Sigmoid colon (tissue), 7 donors: ENCODE measurements around the gene EIF4EBP3. TPM values are rescaled to one million over a fixed set of nuclear protein-coding genes. Genes with fewer than 3 reads are reported as not detected.

Experiments
- DNase-seq: peaks from one replicate; pipeline ENCODE4 v3.0.0-alpha.2; 2019
- H3K27ac ChIP-seq, 4 donors: fragments of 200-600 bp; sonication (generic); one replicate each; pipeline ENCODE4 v1.5.1; 2016 to 2019; ENCODE audit warnings: mild to moderate bottlenecking in 1 of 4
- H3K27me3 ChIP-seq, 3 donors: fragments of 200-600 bp; sonication (generic); one replicate each; pipeline ENCODE4 v1.5.1; 2019; ENCODE audit warnings: mild to moderate bottlenecking in 1 of 3
- H3K36me3 ChIP-seq, 4 donors: fragments of 200-600 bp; sonication (generic); one replicate each; pipeline ENCODE4 v1.5.1; 2016 to 2019
- H3K4me1 ChIP-seq, 4 donors: fragments of 200-600 bp; sonication (generic); one replicate each; pipeline ENCODE4 v1.5.1; 2017 to 2019
- H3K4me3 ChIP-seq, 4 donors: fragments of 200-600 bp; sonication (generic); one replicate each; pipeline ENCODE4 v1.5.1; 2017 to 2019; ENCODE audit warnings: mild to moderate bottlenecking in 2 of 4, moderate library complexity in 1 of 4
- H3K9me3 ChIP-seq, 4 donors: fragments of 200-600 bp in 3 of 4; sonication (generic) in 3 of 4; one replicate each; pipeline versions ENCODE4 v1.5.1 to v1.6.1; 2013 to 2019
- EP300 ChIP-seq, 4 donors: sonication (generic); formaldehyde crosslinking; IDR thresholded peaks; one replicate each; pipeline ENCODE4 v1.6.1; 2017; ENCODE audit warnings: antibody characterized with exemption in 4 of 4
- POLR2A ChIP-seq, 2 donors: fragments of 450-650 bp; IDR thresholded peaks; one replicate each; pipeline ENCODE4 v1.6.1; 2016; ENCODE audit warnings: antibody characterized with exemption in 2 of 2, mild to moderate bottlenecking in 2 of 2, moderate library complexity in 2 of 2
- POLR2AphosphoS5 ChIP-seq, 4 donors: sonication (generic); formaldehyde crosslinking; IDR thresholded peaks; one replicate each; pipeline ENCODE4 v1.6.1; 2017; ENCODE audit warnings: antibody characterized with exemption in 4 of 4
- WGBS, 2 donors: extraction: QIAGEN DNeasy Blood & Tissue Kit; methylation state at CpG; one replicate each; pipeline ENCODE4 v1.1.7; 2013; 5-methylcytosine and 5-hydroxymethylcytosine counted together
- intact Hi-C: fragments of 100-400 bp; cut with DNase I; formaldehyde crosslinking; loops from one replicate; pipeline ENCODE4 v1.15.1; 2023
- polyA plus RNA-seq, 3 donors: library from polyadenylated mRNA; stranded (reverse); fragments of 200-250 nt; gene quantifications; one replicate each; pipeline ENCODE4 v1.2.3, GENCODE V29; 2013
- total RNA-seq, 4 donors: library from RNA; depleted of rRNA; stranded (reverse); fragments of >200 nt; gene quantifications; one replicate each; pipeline ENCODE4 v1.1.0, GENCODE V29; 2016
- TF ChIP-seq, protein P1 (sequence below), 4 experiments: fragments of 450-650 bp in 3 of 4; fragments of 200-600 bp in 1 of 4; IDR thresholded peaks; one replicate each; pipeline ENCODE4 v1.5.1; 2016 to 2019; ENCODE audit warnings: antibody characterized with exemption in 4 of 4, mild to moderate bottlenecking in 3 of 4, moderate library complexity in 2 of 4
- donor health status: healthy with polysubstance abuse.
- donor health status: Bipolar disorder and iron deficiency.
- donor health status: healthy.

The EIF4EBP3 gene
- total RNA-seq (10 to 100 TPM in 2 of 4 donors, 1 to 10 TPM in 2; 6.5 to 21.0 (median 12.1) TPM), polyA plus RNA-seq (10 to 100 TPM; 37.2 to 60.7 (median 53.9) TPM)

DNA sequence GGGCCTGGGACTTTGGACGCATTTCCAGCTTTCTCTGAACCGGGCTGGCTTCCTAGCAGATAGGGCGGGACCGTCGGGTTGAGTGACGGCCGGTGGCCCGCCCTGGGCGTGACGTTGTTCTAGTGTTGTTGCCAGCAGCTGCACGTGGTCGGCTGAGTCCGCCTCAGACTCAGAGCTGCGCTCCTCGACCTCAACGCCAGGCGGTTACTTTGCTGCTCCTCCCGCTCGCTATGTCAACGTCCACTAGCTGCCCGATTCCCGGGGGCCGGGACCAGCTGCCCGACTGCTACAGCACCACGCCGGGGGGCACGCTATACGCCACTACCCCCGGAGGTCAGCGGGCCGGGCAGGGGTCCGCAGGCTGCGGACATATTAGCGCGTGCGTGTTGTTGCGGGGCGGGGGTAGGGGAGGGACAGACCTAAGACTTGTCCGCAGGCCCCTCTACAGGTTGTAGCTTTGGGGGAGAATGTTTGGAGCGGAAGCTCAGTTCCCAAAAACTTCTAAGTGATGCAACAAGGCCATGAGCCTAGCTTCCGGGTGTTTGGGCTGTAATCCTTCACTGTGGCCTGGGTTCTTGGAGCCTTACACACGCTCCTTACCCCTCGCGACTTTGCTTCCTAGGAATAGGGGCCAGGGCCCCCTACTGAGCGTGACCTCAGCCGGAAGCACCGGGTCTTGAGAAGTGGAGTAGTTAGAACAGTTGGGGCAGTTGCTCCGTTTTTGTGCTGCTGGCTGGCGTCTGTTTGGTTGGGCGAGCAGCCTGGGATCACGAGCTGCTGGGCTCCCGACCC is at the start of gene EIF4EBP3:
EIF4EBP3 (plus strand) TSS at position 155 of the 792 bp plus-strand sequence; CDS start at position 231, 76 bp downstream.
- Histone ChIP-seq H3K9me3 (no peaks in the 10 kb centered on the region), H3K4me1 (peaks cover 0 to 50% (median 43%) of the 10 kb centered on the region in 4 donors), H3K27me3 (no peaks in the 10 kb centered on the region), H3K4me3 (peak within 1 kb of the TSS; percentile 41 to 58 (median 53)), H3K36me3 (peaks cover 3 to 40% (median 23%) of the 10 kb centered on the region in 4 donors), H3K27ac (peak within 1 kb of the TSS; percentile 93 to 98 (median 98))
- intact Hi-C loops: loop anchor here (1.0 to 5.0 kb wide), 6 partner anchors 15 to 163 kb away; partner anchors contain the start of genes ANKHD1, HARS1, HARS2 and IK
- TF ChIP-seq POLR2AphosphoS5 (IDR thresholded peaks at IDR 0.05) (peak; percentile 93 to 97 (median 94)), POLR2A (IDR thresholded peaks at IDR 0.05) (peak; percentile 58 to 81), EP300 (IDR thresholded peaks at IDR 0.05) (peak in 1 of 4 donors; percentile 52)
- TF ChIP-seq, protein P1, sequence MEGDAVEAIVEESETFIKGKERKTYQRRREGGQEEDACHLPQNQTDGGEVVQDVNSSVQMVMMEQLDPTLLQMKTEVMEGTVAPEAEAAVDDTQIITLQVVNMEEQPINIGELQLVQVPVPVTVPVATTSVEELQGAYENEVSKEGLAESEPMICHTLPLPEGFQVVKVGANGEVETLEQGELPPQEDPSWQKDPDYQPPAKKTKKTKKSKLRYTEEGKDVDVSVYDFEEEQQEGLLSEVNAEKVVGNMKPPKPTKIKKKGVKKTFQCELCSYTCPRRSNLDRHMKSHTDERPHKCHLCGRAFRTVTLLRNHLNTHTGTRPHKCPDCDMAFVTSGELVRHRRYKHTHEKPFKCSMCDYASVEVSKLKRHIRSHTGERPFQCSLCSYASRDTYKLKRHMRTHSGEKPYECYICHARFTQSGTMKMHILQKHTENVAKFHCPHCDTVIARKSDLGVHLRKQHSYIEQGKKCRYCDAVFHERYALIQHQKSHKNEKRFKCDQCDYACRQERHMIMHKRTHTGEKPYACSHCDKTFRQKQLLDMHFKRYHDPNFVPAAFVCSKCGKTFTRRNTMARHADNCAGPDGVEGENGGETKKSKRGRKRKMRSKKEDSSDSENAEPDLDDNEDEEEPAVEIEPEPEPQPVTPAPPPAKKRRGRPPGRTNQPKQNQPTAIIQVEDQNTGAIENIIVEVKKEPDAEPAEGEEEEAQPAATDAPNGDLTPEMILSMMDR (IDR thresholded peaks at IDR 0.05): peak; percentile 68 to 92 (median 92)
- DNase-seq: peak; percentile 99
- 1 to 2% methylated on average over 52 of the region's 52 CpGs for WGBS, 2 donors

DNA sequence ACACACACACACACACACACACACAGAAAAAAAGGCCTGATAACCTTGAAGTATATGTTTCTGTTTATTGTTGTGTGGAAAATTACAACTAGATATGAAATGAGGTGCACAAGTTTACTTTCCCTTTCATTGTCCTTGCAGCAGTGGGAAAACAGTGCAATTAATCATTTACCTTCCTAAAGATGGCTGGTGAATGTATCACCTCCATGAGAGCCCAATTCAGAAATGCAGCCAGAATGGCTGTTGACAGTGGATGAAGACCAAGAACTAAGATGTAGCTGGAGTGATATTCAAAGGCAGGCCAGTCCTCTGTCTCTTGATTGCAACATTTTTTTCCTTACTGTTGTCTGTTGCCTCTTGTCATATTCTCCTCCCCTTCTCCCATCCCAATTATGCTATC is 49.6 kb upstream of the EIF4EBP3 start:
- intact Hi-C loops: no loop called here
- no peak overlapping the region for H3K4me3 ChIP-seq
- no peak overlapping the region for H3K27ac ChIP-seq
- no peaks in the 10 kb centered on the region for H3K4me1 ChIP-seq
- TF ChIP-seq, protein P1 (IDR thresholded peaks at IDR 0.05): no peak
- no peak for TF ChIP-seq POLR2A (IDR thresholded peaks at IDR 0.05)
- no peak for TF ChIP-seq EP300 (IDR thresholded peaks at IDR 0.05)
- no peak for TF ChIP-seq POLR2AphosphoS5 (IDR thresholded peaks at IDR 0.05)
- no peaks in the 10 kb centered on the region for H3K9me3 ChIP-seq
- DNase-seq: no peak
- peaks cover 0 to 41% (median 9%) of the 10 kb centered on the region in 4 donors for H3K36me3 ChIP-seq
- no peaks in the 10 kb centered on the region for H3K27me3 ChIP-seq

DNA sequence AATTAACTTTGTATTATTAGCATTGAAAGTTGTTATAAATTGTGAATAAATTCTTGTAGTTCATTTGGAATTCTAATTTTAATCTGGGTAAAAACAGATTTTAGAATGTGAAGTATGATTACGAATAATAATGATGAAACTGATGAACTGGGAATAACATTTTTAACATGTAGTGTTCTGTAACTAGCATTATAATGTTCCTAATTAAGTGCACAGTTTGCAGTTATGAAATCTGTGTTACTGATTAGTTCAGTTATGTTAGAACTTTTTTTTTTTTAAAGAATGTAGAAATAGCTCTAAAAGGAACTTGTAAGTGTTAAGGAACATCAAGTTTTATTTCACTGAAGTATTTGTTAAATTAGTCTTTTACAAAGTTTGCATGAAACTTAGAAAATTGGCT is 48.9 kb upstream of the EIF4EBP3 start:
- no peaks in the 10 kb centered on the region for H3K4me1 ChIP-seq
- H3K4me3 ChIP-seq: no peak overlapping the region
- H3K9me3 ChIP-seq: no peaks in the 10 kb centered on the region
- TF ChIP-seq POLR2A (IDR thresholded peaks at IDR 0.05) (no peak), EP300 (IDR thresholded peaks at IDR 0.05) (no peak), POLR2AphosphoS5 (IDR thresholded peaks at IDR 0.05) (no peak)
- TF ChIP-seq, protein P1 (IDR thresholded peaks at IDR 0.05): no peak
- peaks cover 0 to 34% (median 5%) of the 10 kb centered on the region in 4 donors for H3K36me3 ChIP-seq
- intact Hi-C loops: no loop called here
- DNase-seq: no peak
- H3K27ac ChIP-seq: no peak overlapping the region
- H3K27me3 ChIP-seq: no peaks in the 10 kb centered on the region
- 94 to 99% methylated on average over 1 of the region's 1 CpG for WGBS, 2 donors

DNA sequence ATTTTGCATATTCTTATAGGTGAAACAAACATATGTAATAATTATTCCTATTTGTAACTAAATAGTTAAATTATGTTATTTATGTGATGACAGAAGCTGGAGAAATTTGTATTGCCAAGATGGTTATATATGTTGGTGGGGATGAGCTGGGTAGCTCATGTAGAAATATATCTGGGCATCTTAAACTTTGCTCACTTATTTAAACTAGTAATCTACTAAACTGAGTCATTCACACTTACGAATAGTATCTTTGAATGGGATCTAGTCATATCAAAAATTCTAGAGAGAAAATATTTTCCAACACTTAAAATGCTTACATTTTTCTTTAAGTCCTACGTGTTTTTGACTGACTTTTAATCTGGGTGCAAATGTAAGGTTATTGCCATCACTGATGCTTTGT is 44.6 kb upstream of the EIF4EBP3 start:
- Histone ChIP-seq H3K36me3 (peaks cover 0 to 53% (median 27%) of the 10 kb centered on the region in 4 donors), H3K4me3 (no peak overlapping the region), H3K9me3 (no peaks in the 10 kb centered on the region), H3K4me1 (no peaks in the 10 kb centered on the region), H3K27ac (no peak overlapping the region), H3K27me3 (no peaks in the 10 kb centered on the region)
- intact Hi-C loops: no loop called here
- TF ChIP-seq, protein P1 (IDR thresholded peaks at IDR 0.05): no peak
- no peak for TF ChIP-seq POLR2A (IDR thresholded peaks at IDR 0.05)
- TF ChIP-seq EP300 (IDR thresholded peaks at IDR 0.05): no peak
- TF ChIP-seq POLR2AphosphoS5 (IDR thresholded peaks at IDR 0.05): no peak
- DNase-seq: no peak
- 93 to 94% methylated on average over 2 of the region's 2 CpGs for WGBS, 2 donors
